Mucosa of descending colon (tissue), 3 donors: ENCODE measurements around the gene ZFPM1. TPM values are rescaled to one million over a fixed set of nuclear protein-coding genes. Genes with fewer than 3 reads are reported as not detected.

Experiments
- ATAC-seq: fragments of 200-7000 bp; cut with Tn5 transposase; one replicate; pipeline ENCODE4 v1.9.1; 2020; ENCODE audit warnings: mild to moderate bottlenecking, moderate library complexity
- DNase-seq, 3 donors: peaks; one replicate each; pipeline ENCODE4 v3.0.0-alpha.2; 2020
- H3K36me3 ChIP-seq: fragments of 200-600 bp; one replicate; pipeline ENCODE4 v1.8.0; 2021; ENCODE audit warnings: low read depth, mild to moderate bottlenecking
- H3K4me1 ChIP-seq: fragments of 200-600 bp; one replicate; pipeline ENCODE4 v1.8.0; 2021; ENCODE audit warnings: low read depth, mild to moderate bottlenecking
- H3K4me3 ChIP-seq: fragments of 200-600 bp; one replicate; pipeline ENCODE4 v1.8.0; 2021; ENCODE audit warnings: mild to moderate bottlenecking
- H3K9me3 ChIP-seq: fragments of 200-600 bp; one replicate; pipeline ENCODE4 v1.8.0; 2021; ENCODE audit warnings: mild to moderate bottlenecking
- intact Hi-C, 2 donors: fragments of 100-400 bp; cut with DNase I in 1 of 2; cut with micrococcal nuclease in 1 of 2; formaldehyde crosslinking; loops; one replicate each; pipeline versions ENCODE4 v1.11.0 to v1.11.1; 2022; cut with DNase I, micrococcal nuclease
- total RNA-seq, 3 donors: library from RNA; stranded (reverse); fragmentation: NEBNext Ultra II Directional in 2 of 3; extraction: Animal tissue kit (Norgen Biotek cat#: 25700) in 2 of 3; gene quantifications; one replicate each; pipeline versions ENCODE4 v1.2.1 to v1.2.4, GENCODE V29; 2021 to 2023
- TF ChIP-seq, protein P1 (sequence below): fragments of 200-600 bp; IDR thresholded peaks from one replicate; pipeline ENCODE4 v1.8.0; 2022; ENCODE audit warnings: antibody characterized with exemption, mild to moderate bottlenecking
- donor health status: DM: no; HTN: no; CAD: no; lungs with moderate emphysema.
- donor health status: DM: no; HTN: no; CAD: no.
- donor health status: DM: no; HTN: yes; CAD: no.

The ZFPM1 gene
- total RNA-seq, 3 donors from 2014 or later, result 5.2 to 10.3 (median 7.2) TPM

DNA sequence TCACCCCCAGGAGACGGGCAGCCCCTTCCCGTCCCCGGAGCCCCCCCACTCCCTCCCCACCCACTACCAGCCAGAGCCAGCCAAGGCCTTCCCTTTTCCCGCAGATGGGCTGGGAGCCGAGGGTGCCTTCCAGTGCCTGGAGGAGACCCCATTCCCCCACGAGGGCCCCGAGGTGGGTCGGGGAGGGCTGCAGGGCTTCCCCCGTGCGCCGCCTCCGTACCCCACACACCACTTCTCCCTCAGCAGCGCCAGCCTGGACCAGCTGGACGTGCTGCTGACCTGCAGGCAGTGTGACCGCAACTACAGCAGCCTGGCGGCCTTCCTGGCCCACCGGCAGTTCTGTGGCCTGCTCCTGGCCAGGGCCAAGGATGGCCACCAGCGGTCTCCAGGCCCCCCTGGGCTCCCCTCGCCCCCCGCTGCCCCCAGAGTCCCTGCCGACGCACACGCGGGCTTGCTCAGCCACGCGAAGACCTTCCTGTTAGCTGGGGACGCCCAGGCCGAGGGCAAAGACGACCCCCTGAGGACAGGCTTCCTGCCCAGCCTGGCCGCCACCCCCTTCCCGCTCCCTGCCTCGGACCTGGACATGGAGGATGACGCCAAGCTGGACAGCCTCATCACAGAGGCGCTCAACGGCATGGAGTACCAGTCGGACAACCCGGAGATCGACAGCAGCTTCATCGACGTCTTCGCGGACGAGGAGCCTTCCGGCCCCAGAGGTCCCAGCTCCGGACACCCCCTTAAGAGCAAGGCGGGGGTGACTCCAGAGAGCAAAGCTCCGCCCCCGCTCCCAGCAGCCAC, 23.5 kb upstream of the ZFPM1 start:
- Histone ChIP-seq H3K4me1 (no peaks in the 10 kb centered on the region), H3K9me3 (no peaks in the 10 kb centered on the region), H3K36me3 (no peaks in the 10 kb centered on the region), H3K4me3 (no peak overlapping the region)
- TF ChIP-seq, protein P1, sequence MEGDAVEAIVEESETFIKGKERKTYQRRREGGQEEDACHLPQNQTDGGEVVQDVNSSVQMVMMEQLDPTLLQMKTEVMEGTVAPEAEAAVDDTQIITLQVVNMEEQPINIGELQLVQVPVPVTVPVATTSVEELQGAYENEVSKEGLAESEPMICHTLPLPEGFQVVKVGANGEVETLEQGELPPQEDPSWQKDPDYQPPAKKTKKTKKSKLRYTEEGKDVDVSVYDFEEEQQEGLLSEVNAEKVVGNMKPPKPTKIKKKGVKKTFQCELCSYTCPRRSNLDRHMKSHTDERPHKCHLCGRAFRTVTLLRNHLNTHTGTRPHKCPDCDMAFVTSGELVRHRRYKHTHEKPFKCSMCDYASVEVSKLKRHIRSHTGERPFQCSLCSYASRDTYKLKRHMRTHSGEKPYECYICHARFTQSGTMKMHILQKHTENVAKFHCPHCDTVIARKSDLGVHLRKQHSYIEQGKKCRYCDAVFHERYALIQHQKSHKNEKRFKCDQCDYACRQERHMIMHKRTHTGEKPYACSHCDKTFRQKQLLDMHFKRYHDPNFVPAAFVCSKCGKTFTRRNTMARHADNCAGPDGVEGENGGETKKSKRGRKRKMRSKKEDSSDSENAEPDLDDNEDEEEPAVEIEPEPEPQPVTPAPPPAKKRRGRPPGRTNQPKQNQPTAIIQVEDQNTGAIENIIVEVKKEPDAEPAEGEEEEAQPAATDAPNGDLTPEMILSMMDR, result no peak
- intact Hi-C loops, result loop anchor here in 1 of 2 donors (10.0 kb wide), 1 partner anchor 235 kb away; no protein-coding TSS in a partner anchor
- DNase-seq, result no peak
- no peak for ATAC-seq

GRCh38 chr16:88430185-88430523, 22.9 kb upstream of the ZFPM1 start:
- H3K4me1 ChIP-seq, result no peaks in the 10 kb centered on the region
- H3K4me3 ChIP-seq, result no peak overlapping the region
- intact Hi-C loops, result loop anchor here in 1 of 2 donors (10.0 kb wide), 1 partner anchor 235 kb away; no protein-coding TSS in a partner anchor
- H3K9me3 ChIP-seq, result no peaks in the 10 kb centered on the region
- ATAC-seq (peak; percentile 10), DNase-seq (no peak)
- no peaks in the 10 kb centered on the region for H3K36me3 ChIP-seq
- TF ChIP-seq, protein P1, result no peak

- Histone ChIP-seq H3K9me3 (no peaks in the 10 kb centered on the region), H3K4me3 (no peak overlapping the region), H3K4me1 (no peaks in the 10 kb centered on the region), H3K36me3 (no peaks in the 10 kb centered on the region)
- peak in 1 of 3 donors; percentile 52 for DNase-seq
- intact Hi-C loops, result loop anchor here in 1 of 2 donors (10.0 kb wide), 1 partner anchor 236 kb away; no protein-coding TSS in a partner anchor
- TF ChIP-seq, protein P1, result no peak
- ATAC-seq, result peak; percentile 55
These were observed 22.3 kb upstream of the ZFPM1 start for GRCh38 chr16:88430524-88431446.

DNA sequence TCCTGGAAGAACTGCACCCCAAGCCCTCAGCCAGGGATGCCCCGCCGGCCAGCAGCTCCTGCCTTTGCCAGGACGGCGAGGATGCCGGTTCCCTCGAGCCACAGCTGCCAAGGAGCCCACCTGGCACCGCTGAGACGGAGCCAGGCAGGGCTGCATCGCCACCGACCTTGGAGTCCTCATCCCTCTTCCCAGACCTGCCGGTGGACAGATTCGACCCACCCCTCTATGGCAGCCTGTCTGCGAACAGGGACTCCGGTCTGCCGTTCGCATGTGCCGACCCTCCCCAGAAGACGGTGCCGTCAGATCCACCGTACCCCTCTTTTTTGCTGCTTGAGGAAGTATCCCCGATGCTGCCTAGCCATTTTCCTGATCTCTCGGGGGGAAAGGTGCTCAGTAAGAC, 21.4 kb upstream of the ZFPM1 start:
- no peak for ATAC-seq
- intact Hi-C loops, result loop anchor here in 1 of 2 donors (10.0 kb wide), 1 partner anchor 237 kb away; no protein-coding TSS in a partner anchor

DNA sequence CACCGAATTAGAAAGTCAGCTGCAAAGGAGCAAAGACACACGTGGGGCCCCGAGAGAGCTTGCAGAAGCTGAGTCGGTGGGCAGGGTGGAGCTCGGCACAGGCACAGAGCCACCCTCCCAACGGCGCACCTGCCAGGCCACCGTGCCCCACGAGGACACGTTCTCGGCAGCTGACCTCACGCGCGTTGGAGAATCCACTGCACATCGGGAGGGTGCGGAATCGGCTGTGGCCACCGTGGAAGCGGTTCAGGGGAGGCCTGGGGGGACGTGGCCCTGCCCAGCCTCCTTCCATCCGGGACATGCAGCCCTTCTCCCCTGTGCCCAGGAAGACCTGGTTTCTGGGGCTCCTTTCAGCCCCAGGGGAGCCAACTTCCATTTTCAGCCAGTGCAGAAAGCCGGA, 20.9 kb upstream of the ZFPM1 start:
- intact Hi-C loops, result loop anchor here in 1 of 2 donors (10.0 kb wide), 1 partner anchor 237 kb away; no protein-coding TSS in a partner anchor
- H3K4me1 ChIP-seq, result no peaks in the 10 kb centered on the region
- ATAC-seq, result no peak

More for the DNA sequence above, 21.4 kb upstream of the ZFPM1 start:
- H3K9me3 ChIP-seq, result no peaks in the 10 kb centered on the region
- DNase-seq, result no peak
- H3K36me3 ChIP-seq, result no peaks in the 10 kb centered on the region
- no peaks in the 10 kb centered on the region for H3K4me1 ChIP-seq
- TF ChIP-seq, protein P1, result no peak
- no peak overlapping the region for H3K4me3 ChIP-seq

More for the DNA sequence above, 20.9 kb upstream of the ZFPM1 start:
- no peak for DNase-seq
- Histone ChIP-seq H3K9me3 (no peaks in the 10 kb centered on the region), H3K4me3 (no peak overlapping the region), H3K36me3 (no peaks in the 10 kb centered on the region)
- TF ChIP-seq, protein P1, result no peak
